Fibroblast of lung (primary cell): ENCODE measurements around the gene TTC31.

Experiments used
- EZH2 ChIP-seq: IDR thresholded peaks from 2 replicates; pipeline ENCODE4 v1.5.1; 2012; ENCODE audit warnings: low read length, control low read depth, mild to moderate bottlenecking; ENCODE audit errors: missing control alignments
- TF ChIP-seq, protein P1 (sequence below), 2 donors: IDR thresholded peaks in 1 of 2; conservative IDR thresholded peaks in 1 of 2; 1 replicate in 1 of 2; 2 replicates in 1 of 2; pipeline ENCODE4 v1.5.1; 2011 to 2012; ENCODE audit warnings: low read length in 2 of 2, control low read depth in 1 of 2, inconsistent platforms in 1 of 2, low read depth in 1 of 2, mild to moderate bottlenecking in 1 of 2

- TF ChIP-seq, protein P1, sequence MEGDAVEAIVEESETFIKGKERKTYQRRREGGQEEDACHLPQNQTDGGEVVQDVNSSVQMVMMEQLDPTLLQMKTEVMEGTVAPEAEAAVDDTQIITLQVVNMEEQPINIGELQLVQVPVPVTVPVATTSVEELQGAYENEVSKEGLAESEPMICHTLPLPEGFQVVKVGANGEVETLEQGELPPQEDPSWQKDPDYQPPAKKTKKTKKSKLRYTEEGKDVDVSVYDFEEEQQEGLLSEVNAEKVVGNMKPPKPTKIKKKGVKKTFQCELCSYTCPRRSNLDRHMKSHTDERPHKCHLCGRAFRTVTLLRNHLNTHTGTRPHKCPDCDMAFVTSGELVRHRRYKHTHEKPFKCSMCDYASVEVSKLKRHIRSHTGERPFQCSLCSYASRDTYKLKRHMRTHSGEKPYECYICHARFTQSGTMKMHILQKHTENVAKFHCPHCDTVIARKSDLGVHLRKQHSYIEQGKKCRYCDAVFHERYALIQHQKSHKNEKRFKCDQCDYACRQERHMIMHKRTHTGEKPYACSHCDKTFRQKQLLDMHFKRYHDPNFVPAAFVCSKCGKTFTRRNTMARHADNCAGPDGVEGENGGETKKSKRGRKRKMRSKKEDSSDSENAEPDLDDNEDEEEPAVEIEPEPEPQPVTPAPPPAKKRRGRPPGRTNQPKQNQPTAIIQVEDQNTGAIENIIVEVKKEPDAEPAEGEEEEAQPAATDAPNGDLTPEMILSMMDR (conservative IDR thresholded peaks at IDR 0.05 in 1 of 2, IDR thresholded peaks at IDR 0.05 in 1 of 2; ENCODE audit: low read depth in 1 of 2, low read length in 2 of 2) = peak in 1 of 2 donors; percentile 30
- no peak for TF ChIP-seq EZH2
These were observed 49.3 kb downstream of the TTC31 start for GRCh38 chr2:74532222-74532621.
